Ramos (cell line): ENCODE measurements around the gene FBXO5.

Experiments used
- in situ Hi-C: fragments of 300-500 bp; cut with MboI; formaldehyde crosslinking; loops from one replicate; pipeline ENCODE4 v1.14.3; 2022; ENCODE audit warnings: low sequenced_read_pairs; ENCODE audit not compliant: unreplicated experiment

FBXO5 gene

GRCh38 chr6:152957796-152958195 lies 25.0 kb downstream of the FBXO5 start:
- in situ Hi-C loops, result no loop called here

DNA sequence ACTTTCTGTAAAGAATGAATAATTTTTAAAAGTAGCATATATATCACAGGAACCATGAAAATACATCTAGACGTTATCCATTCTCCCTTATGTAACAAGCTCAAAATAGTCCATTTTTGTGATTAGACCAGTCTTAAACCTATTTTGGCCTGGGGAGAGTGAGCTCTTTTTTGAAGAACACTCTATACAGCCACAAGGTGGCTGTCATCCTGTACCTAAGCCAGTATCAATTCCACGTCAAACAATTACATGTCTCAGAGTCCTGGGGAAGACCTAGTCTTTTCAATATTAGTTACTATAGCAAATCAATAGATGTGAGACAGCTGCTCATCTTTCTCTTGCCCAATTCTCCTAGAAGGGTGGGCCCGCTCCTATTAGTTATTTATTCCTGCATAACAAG lies 28.4 kb downstream of the FBXO5 start:
- in situ Hi-C loops, result no loop called here

DNA sequence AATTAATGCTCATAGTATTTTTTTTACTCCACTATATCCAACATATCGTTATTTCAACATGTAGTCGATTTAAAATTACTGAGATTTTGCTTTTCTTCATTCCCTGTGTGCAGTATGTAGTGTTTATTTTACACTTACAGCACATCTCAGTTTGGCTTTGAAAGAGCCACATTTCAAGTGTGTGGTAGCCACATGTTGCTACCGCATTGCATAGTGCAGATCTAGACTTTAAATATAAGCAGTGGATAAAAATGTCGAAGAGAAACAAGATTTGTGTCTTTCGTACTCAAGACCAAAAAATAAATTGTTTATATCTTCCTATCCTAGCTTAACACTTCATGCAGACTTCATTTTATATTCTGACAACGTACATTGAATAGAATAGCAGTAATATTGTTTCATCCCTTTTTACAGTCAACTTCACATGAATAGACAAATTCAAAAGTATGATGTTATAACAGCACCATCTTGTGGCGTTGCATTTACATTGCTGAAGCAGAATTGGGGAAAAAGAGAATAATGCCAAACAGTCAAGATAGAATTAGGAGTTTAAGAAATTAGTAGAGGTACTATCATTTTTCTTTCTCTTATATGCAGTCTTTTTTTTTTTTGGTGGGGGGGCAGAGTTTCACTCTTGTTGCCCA lies 29.9 kb downstream of the FBXO5 start:
- in situ Hi-C loops, result no loop called here

DNA sequence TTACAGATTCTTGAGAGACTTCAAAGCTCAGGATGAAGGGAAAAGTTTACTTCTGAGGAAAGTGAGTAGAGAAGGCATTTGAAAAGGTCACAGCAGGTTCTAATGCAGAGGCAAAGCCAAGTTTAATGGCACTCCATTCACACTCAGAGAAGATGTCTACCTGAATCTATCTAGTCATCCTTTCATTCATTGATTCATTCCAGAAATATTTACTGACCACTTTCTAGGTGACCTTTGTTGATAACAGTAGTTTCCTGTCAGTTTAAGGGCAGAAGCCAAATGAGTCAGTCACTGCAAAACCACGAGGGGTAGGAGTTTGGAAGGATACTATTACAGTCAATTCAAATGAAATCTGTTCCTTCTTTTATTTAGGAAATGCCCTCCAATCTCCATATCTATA lies 30.8 kb downstream of the FBXO5 start:
- in situ Hi-C loops, result no loop called here

- in situ Hi-C loops, result no loop called here
These were observed 32.6 kb downstream of the FBXO5 start for GRCh38 chr6:152950240-152950639.

DNA sequence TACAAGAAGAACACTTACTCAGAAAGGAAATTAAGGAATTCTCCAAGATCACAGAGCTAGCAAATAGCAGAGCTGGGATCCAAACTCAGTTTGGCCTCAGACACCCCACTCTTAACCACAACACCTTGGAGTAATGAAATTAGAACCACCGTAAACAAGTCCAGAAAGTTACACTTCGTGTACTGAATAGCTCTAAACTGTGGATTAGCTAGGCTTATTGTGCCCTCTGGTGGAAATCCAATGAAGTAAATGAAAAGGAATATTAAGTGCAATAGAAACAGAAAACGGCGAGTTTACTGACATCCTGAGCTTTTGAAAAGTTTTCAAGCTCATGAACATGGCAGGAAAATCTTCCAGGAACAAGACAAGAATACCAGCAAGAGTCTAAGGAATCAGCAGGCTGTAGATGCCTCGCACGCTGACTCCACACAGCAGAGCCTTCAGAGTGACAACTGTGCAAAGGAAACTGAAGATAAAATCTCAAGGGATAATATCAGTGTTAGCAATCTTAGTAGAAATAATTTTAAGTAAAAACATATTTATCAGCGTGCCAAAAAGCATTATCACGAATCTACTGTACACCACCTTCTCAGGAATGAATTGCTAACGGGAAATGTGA lies 34.6 kb downstream of the FBXO5 start:
- in situ Hi-C loops, result no loop called here

GRCh38 chr6:152946995-152947394 lies 35.8 kb downstream of the FBXO5 start:
- in situ Hi-C loops, result no loop called here

DNA sequence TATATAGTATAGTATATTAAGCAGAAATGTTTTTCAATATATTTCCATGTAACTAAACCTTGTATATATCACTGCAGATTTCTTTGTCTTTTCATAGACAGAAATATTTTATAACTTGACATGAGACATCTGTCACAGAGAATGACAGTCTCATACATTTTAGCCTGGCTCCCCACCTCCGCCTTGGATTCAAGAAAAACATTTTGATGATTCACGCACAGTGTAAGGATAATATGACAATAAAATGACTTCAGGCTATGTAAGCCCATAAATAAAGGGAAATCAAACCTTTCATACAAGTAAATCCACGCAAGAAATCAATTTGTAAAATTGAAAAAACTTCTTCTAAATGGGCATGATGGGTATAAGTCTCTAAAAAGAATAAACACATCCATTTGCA lies 36.4 kb downstream of the FBXO5 start:
- in situ Hi-C loops, result no loop called here

- in situ Hi-C loops, result no loop called here
These were observed 39.5 kb downstream of the FBXO5 start for GRCh38 chr6:152943260-152943897.

DNA sequence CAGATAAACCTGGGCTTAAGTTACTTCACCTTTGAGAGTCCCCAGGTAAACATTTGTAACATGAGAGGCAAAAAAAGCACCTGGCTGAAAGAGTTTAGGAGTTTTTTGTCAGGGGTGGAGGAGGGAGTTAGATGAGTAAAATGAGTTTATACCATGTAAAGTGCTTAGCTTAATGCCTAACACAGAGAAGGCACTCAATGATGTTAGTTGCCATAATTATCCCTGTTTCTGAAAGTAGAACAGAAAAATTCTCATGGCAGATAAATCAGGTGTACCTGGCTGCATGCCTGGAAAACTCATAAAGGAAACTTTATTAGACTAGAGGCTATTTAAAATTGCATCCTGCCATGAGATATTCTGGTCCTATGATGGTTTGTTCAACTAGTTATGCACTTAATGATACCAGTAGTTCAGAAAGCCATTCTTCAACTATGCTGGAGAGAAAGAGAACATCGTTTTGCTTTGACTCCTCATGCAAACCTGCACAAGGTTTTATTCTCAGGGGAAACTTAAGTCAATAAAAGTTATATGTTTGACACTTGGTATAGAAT lies 40.4 kb downstream of the FBXO5 start:
- in situ Hi-C loops, result no loop called here

- in situ Hi-C loops, result no loop called here
These were observed 41.1 kb downstream of the FBXO5 start for GRCh38 chr6:152941746-152942145.

GRCh38 chr6:152932865-152933264 lies 50.0 kb downstream of the FBXO5 start:
- in situ Hi-C loops, result no loop called here

DNA sequence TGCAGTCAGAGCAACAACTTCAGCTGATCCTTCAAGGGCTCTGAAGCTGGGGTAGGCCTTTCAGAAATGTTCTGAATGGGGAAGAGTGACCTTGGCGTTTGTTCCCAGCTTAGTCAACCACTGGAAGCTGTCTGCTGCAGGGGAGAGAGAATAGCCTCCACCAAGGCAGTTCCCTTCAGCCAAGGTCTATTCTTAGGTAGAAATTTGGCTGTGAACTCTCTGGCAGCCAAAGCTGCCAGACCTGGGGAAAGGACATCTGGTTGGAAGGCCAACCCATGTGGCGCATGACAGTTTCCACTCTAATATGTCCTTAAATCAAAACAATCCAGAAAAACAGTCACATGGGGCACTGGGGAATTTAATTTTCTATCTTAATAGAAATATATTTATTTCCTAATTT lies 60.1 kb downstream of the FBXO5 start:
- in situ Hi-C loops, result no loop called here
